Gastrocnemius medialis (tissue), 4 donors: ENCODE results near the gene TMEM132C. TPM values are rescaled to one million over a fixed set of nuclear protein-coding genes. Genes with fewer than 3 reads are reported as not detected.

Experiments used
- ATAC-seq, 2 donors: fragments of 150-250 bp; one replicate each; pipeline ENCODE4 v1.9.1; 2016
- DNase-seq, 2 donors: peaks; one replicate each; pipeline ENCODE4 v3.0.0-alpha.2; 2019
- H3K27ac ChIP-seq, 4 donors: fragments of 200-600 bp; sonication (generic); 1 replicate in 1 of 4; 2 replicates in 3 of 4; pipeline ENCODE4 v1.5.1; 2016 to 2018; ENCODE audit warnings: mild to moderate bottlenecking in 2 of 4, moderate library complexity in 1 of 4
- H3K27me3 ChIP-seq, 3 donors: fragments of 200-600 bp; sonication (generic) in 2 of 3; 1 replicate in 1 of 3; 2 replicates in 2 of 3; pipeline versions ENCODE4 v1.5.1 to v1.6.0; 2016 to 2019; ENCODE audit warnings: mild to moderate bottlenecking in 1 of 3, moderate library complexity in 1 of 3
- H3K36me3 ChIP-seq, 2 donors: fragments of 200-600 bp; sonication (generic) in 1 of 2; one replicate each; pipeline ENCODE4 v1.5.1; 2017 to 2018
- H3K4me1 ChIP-seq, 2 donors: fragments of 200-600 bp; sonication (generic) in 1 of 2; one replicate each; pipeline ENCODE4 v1.5.1; 2016 to 2017; ENCODE audit warnings: mild to moderate bottlenecking in 2 of 2
- H3K4me3 ChIP-seq, 4 donors: fragments of 200-600 bp; sonication (generic) in 3 of 4; 1 replicate in 1 of 4; 2 replicates in 3 of 4; pipeline ENCODE4 v1.5.1; 2016 to 2019; ENCODE audit warnings: mild to moderate bottlenecking in 2 of 4
- H3K9me3 ChIP-seq, 3 donors: fragments of 200-600 bp; sonication (generic) in 2 of 3; 1 replicate in 1 of 3; 2 replicates in 2 of 3; pipeline ENCODE4 v1.5.1; 2016 to 2019
- POLR2A ChIP-seq, 2 donors: fragments of 450-650 bp; IDR thresholded peaks; one replicate each; pipeline ENCODE4 v1.6.1; 2017; ENCODE audit warnings: antibody characterized with exemption in 2 of 2, mild to moderate bottlenecking in 2 of 2, moderate library complexity in 2 of 2
- in situ Hi-C, 4 donors: fragments of 200-750 bp; cut with MboI; loops; one replicate each; pipeline versions ENCODE4 v1.15.0 to v1.8.0; 2017; ENCODE audit warnings: low sequenced_read_pairs in 4 of 4
- intact Hi-C: fragments of 100-400 bp; cut with DNase I; formaldehyde crosslinking; loops from one replicate; pipeline ENCODE4 v1.15.1; 2023; ENCODE audit warnings: low total_unique reads
- total RNA-seq, 4 donors: library from RNA; depleted of rRNA; stranded (reverse); fragments of >200 nt; gene quantifications; one replicate each; pipeline versions ENCODE4 v1.1.0 to v1.2.3, GENCODE V29; 2016
- TF ChIP-seq, protein P1 (sequence below), 5 experiments: fragments of 450-650 bp in 3 of 5; fragments of 200-600 bp in 2 of 5; sonication (generic) in 2 of 5; IDR thresholded peaks in 4 of 5; conservative IDR thresholded peaks in 1 of 5; 1 replicate in 4 of 5; 2 replicates in 1 of 5; pipeline ENCODE4 v1.5.1; 2016 to 2019; ENCODE audit warnings: antibody characterized with exemption in 5 of 5, mild to moderate bottlenecking in 3 of 5, moderate library complexity in 3 of 5

Gene TMEM132C
- total RNA-seq, 4 donors from 2014 or later = 0.24 to 0.82 (median 0.68) TPM

- DNase-seq (no peak), ATAC-seq (no peak)
- in situ Hi-C loops (no loop called here), intact Hi-C loops (no loop called here)
- Histone ChIP-seq H3K36me3 (no peaks in the 10 kb centered on the region), H3K9me3 (no peaks in the 10 kb centered on the region), H3K27me3 (no peaks in the 10 kb centered on the region), H3K4me1 (no peaks in the 10 kb centered on the region), H3K4me3 (no peak overlapping the region), H3K27ac (no peak overlapping the region)
- TF ChIP-seq, protein P1, sequence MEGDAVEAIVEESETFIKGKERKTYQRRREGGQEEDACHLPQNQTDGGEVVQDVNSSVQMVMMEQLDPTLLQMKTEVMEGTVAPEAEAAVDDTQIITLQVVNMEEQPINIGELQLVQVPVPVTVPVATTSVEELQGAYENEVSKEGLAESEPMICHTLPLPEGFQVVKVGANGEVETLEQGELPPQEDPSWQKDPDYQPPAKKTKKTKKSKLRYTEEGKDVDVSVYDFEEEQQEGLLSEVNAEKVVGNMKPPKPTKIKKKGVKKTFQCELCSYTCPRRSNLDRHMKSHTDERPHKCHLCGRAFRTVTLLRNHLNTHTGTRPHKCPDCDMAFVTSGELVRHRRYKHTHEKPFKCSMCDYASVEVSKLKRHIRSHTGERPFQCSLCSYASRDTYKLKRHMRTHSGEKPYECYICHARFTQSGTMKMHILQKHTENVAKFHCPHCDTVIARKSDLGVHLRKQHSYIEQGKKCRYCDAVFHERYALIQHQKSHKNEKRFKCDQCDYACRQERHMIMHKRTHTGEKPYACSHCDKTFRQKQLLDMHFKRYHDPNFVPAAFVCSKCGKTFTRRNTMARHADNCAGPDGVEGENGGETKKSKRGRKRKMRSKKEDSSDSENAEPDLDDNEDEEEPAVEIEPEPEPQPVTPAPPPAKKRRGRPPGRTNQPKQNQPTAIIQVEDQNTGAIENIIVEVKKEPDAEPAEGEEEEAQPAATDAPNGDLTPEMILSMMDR (IDR thresholded peaks at IDR 0.05 in 4 of 5, conservative IDR thresholded peaks at IDR 0.05 in 1 of 5) = no peak
- TF ChIP-seq POLR2A (IDR thresholded peaks at IDR 0.05) = no peak
Observed at GRCh38 chr12:128621304-128621703, 354.3 kb downstream of the TMEM132C start.

DNA sequence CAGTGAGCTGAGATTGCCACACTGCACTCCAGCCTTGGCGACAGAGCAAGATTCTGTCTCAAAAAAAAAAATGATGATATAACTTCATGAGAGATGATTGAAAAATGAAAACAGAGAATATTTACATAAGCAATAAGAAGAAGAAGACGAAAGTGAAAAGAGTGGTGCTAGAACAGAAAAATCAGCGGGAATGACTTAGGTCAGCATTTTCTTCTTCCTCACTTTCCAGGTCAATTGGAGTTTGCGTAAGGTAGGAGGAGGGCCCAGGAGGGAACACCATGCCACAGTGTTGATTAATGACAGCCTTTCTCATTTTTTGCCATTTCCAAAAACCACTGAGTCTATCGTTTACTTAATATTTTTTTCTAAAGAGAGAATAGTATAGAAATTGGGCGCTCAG lies 356.8 kb downstream of the TMEM132C start:
- in situ Hi-C loops = no loop called here

DNA sequence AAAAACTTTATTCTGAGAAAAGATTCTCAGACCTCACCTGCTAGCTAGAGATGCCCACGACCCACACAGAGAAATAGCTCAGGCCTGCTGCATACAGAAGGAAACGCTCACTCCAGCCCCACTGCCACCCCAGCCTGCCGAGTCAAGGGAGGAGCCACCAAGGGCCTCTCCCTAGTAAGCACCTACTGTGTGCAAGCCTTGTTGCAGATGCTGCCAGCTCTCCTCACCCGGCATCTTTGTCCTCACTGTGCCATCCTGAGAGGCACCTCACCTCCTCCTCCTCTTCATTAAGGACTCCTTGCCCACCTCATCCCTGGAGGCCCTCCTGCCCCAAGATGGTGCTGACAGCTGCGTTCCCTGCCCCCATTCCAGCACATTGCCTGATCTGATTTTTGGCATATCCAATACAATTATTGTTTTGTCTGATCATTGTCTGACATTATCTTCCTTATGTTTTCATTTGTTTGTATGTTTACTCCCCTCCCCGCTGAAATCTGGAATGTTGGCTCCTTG lies 359.9 kb downstream of the TMEM132C start:
- intact Hi-C loops = no loop called here
- in situ Hi-C loops = no loop called here
- Histone ChIP-seq H3K36me3 (no peaks in the 10 kb centered on the region), H3K4me1 (no peaks in the 10 kb centered on the region), H3K9me3 (no peaks in the 10 kb centered on the region), H3K27me3 (no peaks in the 10 kb centered on the region), H3K4me3 (no peak overlapping the region), H3K27ac (no peak overlapping the region)
- ATAC-seq = no peak
- no peak for DNase-seq
- TF ChIP-seq, protein P1 (IDR thresholded peaks at IDR 0.05 in 4 of 5, conservative IDR thresholded peaks at IDR 0.05 in 1 of 5) = no peak
- TF ChIP-seq POLR2A (IDR thresholded peaks at IDR 0.05) = no peak

More for the DNA sequence above, 356.8 kb downstream of the TMEM132C start:
- intact Hi-C loops = no loop called here
- H3K4me1 ChIP-seq = no peaks in the 10 kb centered on the region
- no peaks in the 10 kb centered on the region for H3K9me3 ChIP-seq
- ATAC-seq = no peak
- DNase-seq = no peak
- no peaks in the 10 kb centered on the region for H3K27me3 ChIP-seq
- H3K4me3 ChIP-seq = no peak overlapping the region
- TF ChIP-seq, protein P1 (IDR thresholded peaks at IDR 0.05 in 4 of 5, conservative IDR thresholded peaks at IDR 0.05 in 1 of 5) = no peak
- no peak for TF ChIP-seq POLR2A (IDR thresholded peaks at IDR 0.05)
- no peaks in the 10 kb centered on the region for H3K36me3 ChIP-seq
- H3K27ac ChIP-seq = no peak overlapping the region

- intact Hi-C loops (no loop called here), in situ Hi-C loops (no loop called here)
- Histone ChIP-seq H3K9me3 (no peaks in the 10 kb centered on the region), H3K27ac (no peak overlapping the region), H3K36me3 (no peaks in the 10 kb centered on the region), H3K27me3 (no peaks in the 10 kb centered on the region), H3K4me1 (no peaks in the 10 kb centered on the region), H3K4me3 (no peak overlapping the region)
- DNase-seq (no peak), ATAC-seq (no peak)
- no peak for TF ChIP-seq POLR2A (IDR thresholded peaks at IDR 0.05)
- TF ChIP-seq, protein P1 (IDR thresholded peaks at IDR 0.05 in 4 of 5, conservative IDR thresholded peaks at IDR 0.05 in 1 of 5) = no peak
Observed at GRCh38 chr12:128627659-128628058, 360.7 kb downstream of the TMEM132C start.

DNA sequence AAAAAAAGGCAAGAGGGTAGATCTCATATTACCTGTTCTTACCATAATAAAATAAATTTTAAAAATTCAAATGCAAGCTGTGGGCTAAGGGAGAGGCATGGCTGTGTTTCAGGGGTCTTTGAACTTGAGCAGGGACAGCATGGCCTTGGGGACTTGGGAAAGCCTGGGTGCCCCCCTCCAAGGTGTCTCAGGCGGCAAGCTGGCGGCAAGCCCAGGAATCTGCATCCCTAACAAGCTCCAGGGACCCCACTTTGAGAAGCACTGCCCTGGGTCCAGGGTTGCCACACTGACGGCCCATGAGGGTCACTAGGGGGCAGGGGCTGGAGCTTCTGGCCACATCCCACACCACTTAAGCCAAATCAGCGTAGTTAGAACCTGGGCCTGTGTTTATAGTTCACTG lies 363.0 kb downstream of the TMEM132C start:
- no peak overlapping the region for H3K4me3 ChIP-seq
- H3K4me1 ChIP-seq = no peaks in the 10 kb centered on the region
- no peaks in the 10 kb centered on the region for H3K27me3 ChIP-seq
- no peaks in the 10 kb centered on the region for H3K9me3 ChIP-seq
- TF ChIP-seq POLR2A (IDR thresholded peaks at IDR 0.05) = no peak
- TF ChIP-seq, protein P1 (IDR thresholded peaks at IDR 0.05 in 4 of 5, conservative IDR thresholded peaks at IDR 0.05 in 1 of 5) = no peak
- no peaks in the 10 kb centered on the region for H3K36me3 ChIP-seq
- DNase-seq = no peak
- intact Hi-C loops = no loop called here
- no peak overlapping the region for H3K27ac ChIP-seq
- in situ Hi-C loops = no loop called here
- ATAC-seq = no peak
